Skeletal muscle tissue (tissue), 4 donors: ENCODE data around the gene MB21D2. TPM values are rescaled to one million over a fixed set of nuclear protein-coding genes. Genes with fewer than 3 reads are reported as not detected.

Experiments
- H3K27ac ChIP-seq: one replicate; pipeline ENCODE4 v1.7.0; 2013; ENCODE audit warnings: mild to moderate bottlenecking, low read depth, low read length, inconsistent platforms
- H3K27me3 ChIP-seq, 3 donors: one replicate each; pipeline ENCODE4 v1.7.0; 2013; ENCODE audit warnings: low read length in 3 of 3; ENCODE audit not compliant: control insufficient read depth in 3 of 3, insufficient read depth in 3 of 3
- H3K36me3 ChIP-seq, 3 donors: one replicate each; pipeline ENCODE4 v1.7.0; 2013; ENCODE audit warnings: low read length in 3 of 3; ENCODE audit not compliant: control insufficient read depth in 3 of 3, insufficient read depth in 3 of 3
- H3K4me1 ChIP-seq, 3 donors: one replicate each; pipeline ENCODE4 v1.7.0; 2013; ENCODE audit warnings: low read length in 3 of 3, mild to moderate bottlenecking in 3 of 3; ENCODE audit not compliant: control insufficient read depth in 3 of 3, insufficient read depth in 3 of 3
- H3K4me3 ChIP-seq, 3 donors: one replicate each; pipeline ENCODE4 v1.7.0; 2013; ENCODE audit warnings: low read length in 3 of 3
- H3K9ac ChIP-seq, 3 donors: one replicate each; pipeline ENCODE4 v1.7.0; 2013; ENCODE audit warnings: low read length in 3 of 3, mild to moderate bottlenecking in 3 of 3, moderate library complexity in 2 of 3, low read depth in 1 of 3
- H3K9me3 ChIP-seq, 3 donors: one replicate each; pipeline ENCODE4 v1.7.0; 2013; ENCODE audit warnings: low read length in 3 of 3; ENCODE audit not compliant: control insufficient read depth in 3 of 3
- total RNA-seq: library from RNA; depleted of rRNA; stranded (reverse); fragments of >200 nt; gene quantifications from one replicate; pipeline ENCODE4 v1.2.3, GENCODE V29; 2014
- donor health status: Osteomylitis.

The MB21D2 gene
- total RNA-seq, 1 donor from 2014 or later, result 24.0 TPM

GRCh38 chr3:192830291-192831110, 87.2 kb downstream of the MB21D2 start:
- Histone ChIP-seq H3K4me3 (no peak overlapping the region), H3K27ac (no peak overlapping the region), H3K27me3 (no peaks in the 10 kb centered on the region), H3K9ac (no peak overlapping the region), H3K9me3 (no peaks in the 10 kb centered on the region), H3K36me3 (no peaks in the 10 kb centered on the region), H3K4me1 (peaks cover 12 to 32% (median 17%) of the 10 kb centered on the region in 3 donors)

- Histone ChIP-seq H3K4me1 (peaks cover 5 to 24% (median 5%) of the 10 kb centered on the region in 3 donors), H3K36me3 (no peaks in the 10 kb centered on the region), H3K9me3 (no peaks in the 10 kb centered on the region), H3K9ac (no peak overlapping the region), H3K27ac (no peak overlapping the region), H3K4me3 (no peak overlapping the region), H3K27me3 (no peaks in the 10 kb centered on the region)
Measured at GRCh38 chr3:192827863-192828594, 89.6 kb downstream of the MB21D2 start.

GRCh38 chr3:192827208-192827607, 90.4 kb downstream of the MB21D2 start:
- peaks cover 3 to 24% (median 5%) of the 10 kb centered on the region in 3 donors for H3K4me1 ChIP-seq
- H3K9ac ChIP-seq, result no peak overlapping the region
- H3K27ac ChIP-seq, result peak overlapping the region; percentile 26
- no peaks in the 10 kb centered on the region for H3K36me3 ChIP-seq
- H3K9me3 ChIP-seq, result no peaks in the 10 kb centered on the region
- no peak overlapping the region for H3K4me3 ChIP-seq
- H3K27me3 ChIP-seq, result no peaks in the 10 kb centered on the region

- Histone ChIP-seq H3K36me3 (no peaks in the 10 kb centered on the region), H3K27ac (no peak overlapping the region), H3K9ac (no peak overlapping the region), H3K4me1 (peaks cover 3 to 24% (median 5%) of the 10 kb centered on the region in 3 donors), H3K9me3 (no peaks in the 10 kb centered on the region), H3K27me3 (no peaks in the 10 kb centered on the region), H3K4me3 (no peak overlapping the region)
Measured at GRCh38 chr3:192826214-192827006, 91.2 kb downstream of the MB21D2 start.

- Histone ChIP-seq H3K27me3 (no peaks in the 10 kb centered on the region), H3K9me3 (no peaks in the 10 kb centered on the region), H3K4me3 (no peak overlapping the region), H3K9ac (no peak overlapping the region), H3K4me1 (peaks cover 1 to 19% (median 3%) of the 10 kb centered on the region in 3 donors), H3K36me3 (no peaks in the 10 kb centered on the region), H3K27ac (no peak overlapping the region)
Measured at GRCh38 chr3:192825657-192826200, 91.9 kb downstream of the MB21D2 start.

GRCh38 chr3:192825216-192825615, 92.4 kb downstream of the MB21D2 start:
- H3K4me3 ChIP-seq, result no peak overlapping the region
- no peaks in the 10 kb centered on the region for H3K9me3 ChIP-seq
- no peaks in the 10 kb centered on the region for H3K36me3 ChIP-seq
- peaks cover 0 to 14% (median 3%) of the 10 kb centered on the region in 3 donors for H3K4me1 ChIP-seq
- H3K27ac ChIP-seq, result no peak overlapping the region
- no peak overlapping the region for H3K9ac ChIP-seq
- H3K27me3 ChIP-seq, result no peaks in the 10 kb centered on the region

GRCh38 chr3:192824313-192824712, 93.3 kb downstream of the MB21D2 start:
- H3K4me3 ChIP-seq, result no peak overlapping the region
- H3K27me3 ChIP-seq, result no peaks in the 10 kb centered on the region
- peaks cover 0 to 12% (median 3%) of the 10 kb centered on the region in 3 donors for H3K4me1 ChIP-seq
- H3K27ac ChIP-seq, result no peak overlapping the region
- H3K36me3 ChIP-seq, result no peaks in the 10 kb centered on the region
- H3K9ac ChIP-seq, result no peak overlapping the region
- no peaks in the 10 kb centered on the region for H3K9me3 ChIP-seq

GRCh38 chr3:192821161-192821560, 96.5 kb downstream of the MB21D2 start:
- H3K36me3 ChIP-seq, result no peaks in the 10 kb centered on the region
- peaks cover 0 to 8% (median 2%) of the 10 kb centered on the region in 3 donors for H3K4me1 ChIP-seq
- H3K9me3 ChIP-seq, result no peaks in the 10 kb centered on the region
- H3K4me3 ChIP-seq, result no peak overlapping the region
- no peak overlapping the region for H3K27ac ChIP-seq
- no peak overlapping the region for H3K9ac ChIP-seq
- H3K27me3 ChIP-seq, result no peaks in the 10 kb centered on the region

- Histone ChIP-seq H3K9me3 (no peaks in the 10 kb centered on the region), H3K4me3 (no peak overlapping the region), H3K9ac (no peak overlapping the region), H3K27me3 (no peaks in the 10 kb centered on the region), H3K4me1 (peaks cover 0 to 2% (median 0%) of the 10 kb centered on the region in 3 donors), H3K36me3 (no peaks in the 10 kb centered on the region), H3K27ac (no peak overlapping the region)
Measured at GRCh38 chr3:192820161-192820560, 97.5 kb downstream of the MB21D2 start.
